Keratinocyte (primary cell): ENCODE measurements around the gene CDX1. TPM values are rescaled to one million over a fixed set of nuclear protein-coding genes. Genes with fewer than 3 reads are reported as not detected.

Experiments used
- DNase-seq: peaks from one replicate; pipeline ENCODE4 v3.0.0-alpha.2; 2011; ENCODE audit warnings: low read depth, missing footprints, low spot score
- FAIRE-seq: peaks from 2 replicates; lab custom pipeline; 2011; peaks lifted over from hg19 to GRCh38; lab: Jason Lieb, UNC
- H2AFZ ChIP-seq: 2 replicates; pipeline ENCODE4 v1.6.0; 2012; ENCODE audit warnings: low read length, control low read depth, inconsistent platforms; ENCODE audit not compliant: control insufficient read depth
- H3K27ac ChIP-seq: 2 replicates; pipeline ENCODE4 v1.5.1; 2011; ENCODE audit warnings: low read length; ENCODE audit not compliant: control insufficient read depth, insufficient read depth
- H3K27me3 ChIP-seq: 3 replicates; pipeline ENCODE4 v1.6.0; 2011; ENCODE audit warnings: low read length; ENCODE audit not compliant: control insufficient read depth, insufficient read depth; ENCODE audit errors: extremely low read depth
- H3K36me3 ChIP-seq, 2 experiments: 2 replicates in 1 of 2; 3 replicates in 1 of 2; pipeline ENCODE4 v1.5.1; 2011; ENCODE audit warnings: low read length in 2 of 2, mild to moderate bottlenecking in 1 of 2; ENCODE audit not compliant: control insufficient read depth in 2 of 2, insufficient read depth in 2 of 2; ENCODE audit errors: extremely low read depth in 1 of 2
- H3K4me1 ChIP-seq: 3 replicates; pipeline ENCODE4 v1.5.1; 2011; ENCODE audit warnings: low read length; ENCODE audit not compliant: control insufficient read depth, insufficient read depth; ENCODE audit errors: extremely low read depth
- H3K4me2 ChIP-seq: 3 replicates; pipeline ENCODE4 v1.6.0; 2011; ENCODE audit warnings: low read depth, low read length; ENCODE audit not compliant: control insufficient read depth, insufficient read depth; ENCODE audit errors: extremely low read depth
- H3K4me3 ChIP-seq, 3 experiments: fragments of 200-600 bp in 1 of 3; sonication (generic) in 1 of 3; 2 replicates in 2 of 3; 3 replicates in 1 of 3; pipeline ENCODE4 v1.5.1; 2011 to 2016; ENCODE audit warnings: low read length in 3 of 3, mild to moderate bottlenecking in 3 of 3, control low read depth in 2 of 3, inconsistent platforms in 1 of 3, low read depth in 1 of 3, mixed read lengths in 1 of 3, mixed run types in 1 of 3, moderate library complexity in 1 of 3; ENCODE audit not compliant: control insufficient read depth in 2 of 3, insufficient read depth in 2 of 3; ENCODE audit errors: extremely low read depth in 1 of 3
- H3K79me2 ChIP-seq: 2 replicates; pipeline ENCODE4 v1.6.0; 2012; ENCODE audit warnings: low read length; ENCODE audit not compliant: control insufficient read depth, insufficient read depth
- H3K9ac ChIP-seq: 3 replicates; pipeline ENCODE4 v1.6.0; 2011; ENCODE audit warnings: low read length; ENCODE audit not compliant: control insufficient read depth, insufficient read depth; ENCODE audit errors: extremely low read depth
- H3K9me1 ChIP-seq: 3 replicates; pipeline ENCODE4 v1.6.0; 2011; ENCODE audit warnings: low read length; ENCODE audit not compliant: control insufficient read depth, insufficient read depth; ENCODE audit errors: extremely low read depth
- H3K9me3 ChIP-seq: 2 replicates; pipeline ENCODE4 v1.5.1; 2012; ENCODE audit warnings: low read depth, low read length; ENCODE audit not compliant: control insufficient read depth
- H4K20me1 ChIP-seq: 3 replicates; pipeline ENCODE4 v1.6.0; 2011; ENCODE audit warnings: low read length; ENCODE audit not compliant: control insufficient read depth, insufficient read depth; ENCODE audit errors: extremely low read depth
- CTCF ChIP-seq, 3 experiments: IDR thresholded peaks in 1 of 3; conservative IDR thresholded peaks in 1 of 3; optimal IDR thresholded peaks in 1 of 3; 2 replicates in 2 of 3; 3 replicates in 1 of 3; pipeline versions ENCODE3 to v1.5.1; 2011; ENCODE audit warnings: low read length in 3 of 3, mild to moderate bottlenecking in 3 of 3, moderate library complexity in 2 of 3, control low read depth in 1 of 3, inconsistent platforms in 1 of 3; ENCODE audit not compliant: insufficient read depth in 2 of 3; ENCODE audit errors: extremely low read depth in 1 of 3
- EZH2 ChIP-seq: IDR thresholded peaks from one replicate; pipeline ENCODE4 v1.6.1; 2012; ENCODE audit warnings: inconsistent platforms, mild to moderate bottlenecking, low read length, moderate library complexity
- dilution Hi-C: fragments of 300-500 bp; cut with MboI; formaldehyde crosslinking; loops from one replicate; pipeline ENCODE4 v1.7.0; 2020; ENCODE audit warnings: low sequenced_read_pairs; ENCODE audit not compliant: extremely low pct_ligation_motif_present
- polyA plus RNA-seq, 5 experiments: library from polyadenylated mRNA; depleted of rRNA in 3 of 5; stranded (reverse) in 3 of 5; stranded (forward) in 1 of 5; unstranded in 1 of 5; fragments of >200 nt; gene quantifications; 1 replicate in 1 of 5; 2 replicates in 3 of 5; 3 replicates in 1 of 5; pipeline versions ENCODE4 v1.2.1 to v1.2.3, GENCODE V29; 2011 to 2012; ENCODE audit warnings: missing spikeins in 2 of 5, low read depth in 1 of 5, low replicate concordance in 1 of 5

The CDX1 gene
- polyA plus RNA-seq, 1 donor (not counting 4 experiments of a cell fraction or from before 2014, with no cell fraction given): not detected

GRCh38 chr5:150163547-150164059 lies 3.0 kb upstream of the CDX1 start:
- H3K4me3 ChIP-seq: no peak overlapping the region
- H3K36me3 ChIP-seq: no peaks in the 10 kb centered on the region
- H4K20me1 ChIP-seq: no peaks in the 10 kb centered on the region
- no peaks in the 10 kb centered on the region for H3K9me3 ChIP-seq
- H3K4me1 ChIP-seq: no peaks in the 10 kb centered on the region
- dilution Hi-C loops: no loop called here
- no peak overlapping the region for H3K27ac ChIP-seq
- FAIRE-seq (no peak), DNase-seq (no peak)
- no peaks in the 10 kb centered on the region for H3K79me2 ChIP-seq
- no peak overlapping the region for H2AFZ ChIP-seq
- peaks cover 27% of the 10 kb centered on the region for H3K27me3 ChIP-seq
- no peaks in the 10 kb centered on the region for H3K9me1 ChIP-seq
- no peak overlapping the region for H3K4me2 ChIP-seq
- TF ChIP-seq EZH2 (no peak), CTCF (optimal IDR thresholded peaks at IDR 0.05 in 1 of 3, IDR thresholded peaks at IDR 0.05 in 1 of 3, conservative IDR thresholded peaks at IDR 0.05 in 1 of 3; ENCODE audit: extremely low read depth in 1 of 3, insufficient read depth in 2 of 3, low read length in 3 of 3) (no peak)
- H3K9ac ChIP-seq: no peak overlapping the region

- Histone ChIP-seq H2AFZ (no peak overlapping the region), H3K9ac (no peak overlapping the region), H3K9me3 (no peaks in the 10 kb centered on the region), H3K4me1 (no peaks in the 10 kb centered on the region), H3K27ac (no peak overlapping the region), H3K79me2 (no peaks in the 10 kb centered on the region), H3K4me3 (no peak overlapping the region), H3K27me3 (peaks cover 35% of the 10 kb centered on the region), H3K9me1 (no peaks in the 10 kb centered on the region), H3K4me2 (no peak overlapping the region), H4K20me1 (no peaks in the 10 kb centered on the region), H3K36me3 (no peaks in the 10 kb centered on the region)
- TF ChIP-seq CTCF (optimal IDR thresholded peaks at IDR 0.05 in 1 of 3, IDR thresholded peaks at IDR 0.05 in 1 of 3, conservative IDR thresholded peaks at IDR 0.05 in 1 of 3; ENCODE audit: extremely low read depth in 1 of 3, insufficient read depth in 2 of 3, low read length in 3 of 3): no peak
- no peak for TF ChIP-seq EZH2
- dilution Hi-C loops: no loop called here
- FAIRE-seq (no peak), DNase-seq (no peak)
Measured at GRCh38 chr5:150164211-150164980, 2.2 kb upstream of the CDX1 start.
